Activated gamma-delta T cell treated with Interleukin-2 at 50 U/mL for 16 hours (primary cell): ENCODE results near the gene FRY.

ENCODE experiments used
- DNase-seq: peaks from one replicate; pipeline ENCODE4 v3.0.0-alpha.2; 2020

Gene FRY

DNA sequence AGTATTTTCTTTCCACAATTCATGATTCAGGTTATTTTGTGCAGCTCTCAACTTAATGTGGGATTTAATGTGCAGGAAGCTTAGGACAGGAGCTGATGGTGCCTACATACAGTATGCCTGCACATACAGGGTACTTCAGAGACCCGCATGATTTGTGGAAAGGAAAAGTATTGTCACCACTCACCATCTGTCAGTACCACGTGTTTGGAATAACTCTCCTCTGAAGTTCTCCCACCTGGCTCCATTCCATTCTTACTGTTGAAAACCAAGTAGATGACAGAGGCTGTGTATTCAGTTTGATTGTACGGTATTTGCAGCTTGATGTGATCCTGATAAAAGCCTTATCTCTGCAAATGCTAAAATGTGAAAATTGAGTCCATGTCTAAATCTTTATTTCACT is 197.9 kb downstream of the FRY start:
- DNase-seq, result no peak

DNA sequence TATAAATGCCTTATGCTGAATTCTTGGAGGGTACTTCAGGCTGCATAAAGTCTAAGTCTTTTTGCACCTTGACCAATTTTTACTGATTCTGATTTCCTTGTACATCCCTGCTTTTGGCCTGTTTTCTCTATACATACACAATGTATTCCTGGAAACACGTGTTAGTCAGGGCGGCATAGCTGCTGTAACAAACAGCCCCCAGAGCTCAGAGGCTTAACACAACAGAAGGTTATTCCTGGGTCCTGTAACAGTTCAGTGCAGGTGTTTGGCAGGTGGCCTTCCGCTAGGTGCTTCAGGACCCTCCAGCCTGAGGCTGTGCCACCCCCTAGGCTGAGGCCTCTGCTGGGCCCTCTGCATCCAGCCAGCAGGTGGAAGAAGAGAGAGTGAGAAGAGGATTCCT is 200.7 kb downstream of the FRY start:
- no peak for DNase-seq

DNA sequence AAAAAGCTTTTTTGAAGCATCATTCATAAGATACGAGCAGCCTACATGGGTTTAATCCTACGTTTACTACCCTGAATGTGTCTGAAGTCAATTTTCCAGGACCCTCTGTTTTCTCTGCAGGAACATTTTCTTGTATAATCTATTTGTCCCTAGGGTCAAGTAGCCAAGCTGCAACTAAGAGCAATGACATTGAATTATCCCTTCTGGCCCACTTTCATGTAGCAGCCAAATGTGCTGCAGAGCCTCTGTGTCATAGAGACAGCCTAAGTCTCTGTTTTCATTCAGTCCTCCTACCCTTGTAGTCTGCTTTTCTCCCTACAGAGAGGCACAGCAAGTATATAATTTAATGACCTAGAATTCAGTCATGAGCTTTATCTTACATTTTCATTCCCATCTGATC is 201.5 kb downstream of the FRY start:
- DNase-seq, result no peak

DNA sequence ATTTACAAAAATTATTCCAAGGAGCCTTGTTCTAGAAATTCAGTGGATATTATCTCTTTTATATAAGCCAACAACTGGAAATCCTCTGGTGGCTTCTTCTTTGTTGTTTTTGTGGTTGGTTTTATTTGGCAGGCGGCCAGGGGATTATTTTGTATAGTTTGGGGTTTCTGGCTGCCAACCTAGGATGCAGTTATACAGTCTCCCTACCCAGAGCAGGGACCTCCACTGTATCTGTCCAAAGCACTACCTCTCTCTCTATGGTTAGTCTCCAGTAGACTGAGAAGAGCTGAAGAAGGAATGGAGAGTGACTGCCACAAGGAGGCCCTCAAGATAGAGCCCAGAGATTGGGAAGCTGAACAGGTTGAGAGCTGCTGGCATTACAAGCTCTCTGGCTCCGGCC is 203.3 kb downstream of the FRY start:
- no peak for DNase-seq

DNA sequence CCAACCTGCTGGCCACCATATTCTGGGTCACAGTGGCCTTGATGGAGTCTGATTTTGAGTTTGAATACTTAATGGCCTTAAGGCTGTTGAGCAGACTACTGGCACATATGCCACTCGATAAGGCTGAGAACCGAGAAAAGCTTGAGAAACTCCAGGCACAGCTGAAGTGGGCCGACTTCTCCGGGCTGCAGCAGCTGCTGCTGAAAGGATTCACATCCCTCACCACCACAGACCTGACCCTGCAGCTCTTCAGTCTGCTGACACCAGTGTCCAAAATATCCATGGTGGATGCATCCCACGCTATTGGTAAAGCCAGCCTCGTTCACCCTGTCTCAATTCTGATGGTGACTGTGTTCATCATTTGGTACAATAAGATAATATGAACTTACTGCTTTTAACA is 206.1 kb downstream of the FRY start:
- DNase-seq, result no peak

DNA sequence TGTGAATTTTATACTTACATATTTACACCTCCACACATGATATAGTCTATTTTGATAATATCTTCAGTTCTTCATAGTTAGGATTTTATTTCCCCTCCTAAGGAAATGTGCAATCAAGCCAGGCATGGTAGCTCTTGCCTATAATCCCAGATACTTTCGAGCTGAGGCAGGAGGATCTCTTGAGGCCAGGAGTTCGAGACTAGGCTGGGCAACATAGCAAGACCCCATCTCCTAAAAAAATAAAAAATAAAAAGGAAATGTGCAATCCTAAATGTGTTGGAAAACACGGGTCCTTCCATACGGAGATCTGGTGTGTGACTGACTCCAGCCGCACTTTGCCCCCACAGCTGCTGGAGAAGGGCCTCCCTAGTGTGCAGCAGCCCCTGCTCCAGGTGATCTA is 212.1 kb downstream of the FRY start:
- no peak for DNase-seq

DNA sequence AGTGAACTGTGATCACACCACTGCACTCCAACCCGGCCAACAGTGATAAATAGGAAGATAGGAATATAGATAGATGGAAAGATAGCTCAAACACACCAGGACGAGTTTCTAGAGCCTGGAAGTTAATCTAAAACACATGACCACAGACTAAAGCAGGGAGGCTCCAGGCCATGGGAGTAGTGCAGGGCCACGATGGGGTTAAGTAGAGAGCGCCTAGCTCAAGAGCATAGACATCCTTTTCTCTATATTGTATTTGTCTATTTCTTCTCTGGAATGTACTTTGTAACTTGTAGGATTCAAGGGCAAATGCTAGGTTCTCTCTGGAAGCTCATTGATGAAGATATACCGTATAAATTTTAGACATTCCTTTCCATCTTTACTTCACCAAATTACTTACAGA is 214.0 kb downstream of the FRY start:
- DNase-seq, result no peak

DNA sequence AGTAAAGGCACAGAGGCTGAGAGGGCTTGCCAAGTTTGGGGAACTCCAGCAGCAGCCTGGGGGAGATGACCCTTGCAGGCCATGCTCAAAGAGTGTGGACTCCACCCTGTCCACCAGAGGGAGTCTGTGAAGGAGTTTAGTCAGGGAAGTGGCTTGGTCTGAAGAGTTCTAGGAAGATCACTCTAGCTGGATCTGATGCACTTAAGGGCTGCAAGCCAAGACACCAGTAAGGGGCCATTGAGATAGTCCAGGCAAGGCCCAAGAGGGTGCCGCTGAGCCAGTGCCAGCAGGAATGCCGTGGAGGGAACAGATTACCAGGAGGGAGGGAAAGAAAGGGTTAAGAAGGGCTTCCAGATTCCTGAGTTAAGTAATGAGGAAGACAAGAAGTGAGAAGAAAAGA is 214.9 kb downstream of the FRY start:
- peak; percentile 11 for DNase-seq

DNA sequence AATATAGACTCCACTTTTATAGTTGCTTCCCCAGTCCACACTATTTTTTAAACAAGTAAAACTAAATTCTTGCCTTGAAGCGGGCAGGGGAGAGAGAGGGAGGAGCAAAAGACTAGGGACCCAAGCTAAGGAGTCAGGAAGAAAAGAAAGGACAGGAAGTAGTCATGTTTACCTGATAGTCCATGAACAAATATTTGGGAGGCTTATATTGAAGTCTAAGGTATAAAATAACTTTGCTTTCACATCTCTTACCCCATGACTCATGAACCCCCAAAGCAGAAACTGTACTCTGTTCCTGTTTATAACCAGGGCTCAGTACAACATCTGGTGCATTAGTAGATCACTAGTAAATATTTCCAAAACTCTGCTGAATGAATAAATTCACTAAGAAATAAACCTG is 216.3 kb downstream of the FRY start:
- DNase-seq, result no peak

DNA sequence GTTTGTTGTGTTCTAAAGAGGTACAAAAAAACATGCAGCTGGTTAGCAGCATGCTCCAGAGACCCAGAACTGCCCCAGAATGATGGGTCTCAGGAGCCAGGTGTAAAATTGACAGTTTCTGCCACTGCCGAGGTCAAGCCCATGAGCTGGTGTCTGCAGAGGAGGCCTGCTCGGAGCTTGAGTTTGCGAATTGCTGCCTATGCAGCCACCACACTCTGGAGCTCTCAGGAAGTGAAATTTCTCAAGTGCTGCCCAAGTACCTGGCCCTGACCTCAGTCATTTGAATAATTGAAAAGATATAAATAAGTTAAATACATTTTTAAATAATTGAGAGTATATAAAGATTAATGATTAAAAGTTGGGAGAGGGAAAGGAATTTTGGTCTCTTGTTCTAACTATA is 217.2 kb downstream of the FRY start:
- no peak for DNase-seq

DNA sequence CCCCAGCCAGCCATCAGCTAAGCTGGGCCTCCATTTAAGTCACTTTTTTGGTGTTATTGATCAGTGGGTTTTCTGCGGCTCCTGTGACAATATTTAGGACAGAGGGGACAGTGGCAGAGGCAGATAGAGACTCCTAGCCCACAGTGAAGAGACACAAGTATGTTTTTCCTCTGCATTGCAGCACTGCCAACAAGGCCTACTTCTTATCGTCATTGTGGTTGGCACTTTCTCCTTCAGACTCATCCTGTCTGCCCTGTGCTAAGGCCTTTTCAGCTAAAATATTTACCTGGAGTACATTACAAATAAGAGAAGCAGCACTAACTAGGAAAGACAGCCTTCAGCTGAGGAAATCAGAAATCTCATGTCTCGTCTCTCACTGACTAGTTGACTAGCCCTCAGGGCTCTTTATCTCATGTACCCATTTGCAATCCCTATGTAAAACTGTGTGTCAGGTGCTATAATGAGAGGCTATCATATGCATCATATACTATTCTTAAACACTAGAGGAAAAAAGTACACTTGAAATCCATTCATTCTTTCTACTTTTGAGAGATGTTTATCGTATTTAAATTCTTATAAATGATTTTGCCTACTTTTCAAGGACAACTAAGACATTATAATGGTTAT is 221.4 kb downstream of the FRY start:
- DNase-seq, result no peak

DNA sequence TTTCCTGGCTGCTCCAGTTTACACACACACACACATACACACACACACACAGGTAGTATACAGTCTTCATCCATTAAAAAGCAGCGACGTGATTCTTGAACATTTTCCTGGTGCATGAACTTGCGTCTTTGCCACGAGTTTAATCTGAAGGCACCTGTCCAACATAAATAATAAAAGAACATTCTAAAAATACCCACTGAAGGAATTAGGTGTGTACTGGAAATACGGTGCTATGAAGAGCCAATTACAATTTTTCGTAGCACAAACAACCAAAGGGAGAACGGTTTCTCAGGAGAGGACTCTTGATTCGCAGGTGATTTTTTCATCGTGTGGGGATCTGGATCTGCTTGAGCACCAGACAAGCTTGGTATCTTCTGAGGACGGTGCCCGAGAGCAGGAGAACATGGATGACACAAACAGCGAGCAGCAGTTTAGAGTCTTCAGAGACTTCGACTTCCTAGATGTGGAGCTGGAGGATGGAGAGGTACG is 222.4 kb downstream of the FRY start:
- no peak for DNase-seq

DNA sequence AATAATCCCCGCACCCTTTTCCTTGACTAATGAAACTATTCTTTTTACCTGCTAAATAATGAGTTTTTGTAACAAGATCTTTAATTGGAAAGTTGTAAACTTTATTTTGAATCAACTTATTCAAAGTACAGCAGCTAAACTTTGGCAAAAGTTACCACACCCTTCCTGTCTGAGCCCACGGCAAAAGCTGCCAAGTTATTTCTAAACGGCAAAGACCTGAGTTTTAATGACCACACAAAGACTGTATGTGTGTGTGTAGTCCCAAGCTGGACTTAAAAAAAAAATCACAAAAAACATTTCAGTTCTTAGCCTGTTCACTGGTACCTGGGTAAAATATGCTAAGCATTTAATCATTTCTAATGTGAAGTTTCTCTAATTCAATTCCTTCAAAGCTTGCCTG is 222.8 kb downstream of the FRY start:
- no peak for DNase-seq

DNA sequence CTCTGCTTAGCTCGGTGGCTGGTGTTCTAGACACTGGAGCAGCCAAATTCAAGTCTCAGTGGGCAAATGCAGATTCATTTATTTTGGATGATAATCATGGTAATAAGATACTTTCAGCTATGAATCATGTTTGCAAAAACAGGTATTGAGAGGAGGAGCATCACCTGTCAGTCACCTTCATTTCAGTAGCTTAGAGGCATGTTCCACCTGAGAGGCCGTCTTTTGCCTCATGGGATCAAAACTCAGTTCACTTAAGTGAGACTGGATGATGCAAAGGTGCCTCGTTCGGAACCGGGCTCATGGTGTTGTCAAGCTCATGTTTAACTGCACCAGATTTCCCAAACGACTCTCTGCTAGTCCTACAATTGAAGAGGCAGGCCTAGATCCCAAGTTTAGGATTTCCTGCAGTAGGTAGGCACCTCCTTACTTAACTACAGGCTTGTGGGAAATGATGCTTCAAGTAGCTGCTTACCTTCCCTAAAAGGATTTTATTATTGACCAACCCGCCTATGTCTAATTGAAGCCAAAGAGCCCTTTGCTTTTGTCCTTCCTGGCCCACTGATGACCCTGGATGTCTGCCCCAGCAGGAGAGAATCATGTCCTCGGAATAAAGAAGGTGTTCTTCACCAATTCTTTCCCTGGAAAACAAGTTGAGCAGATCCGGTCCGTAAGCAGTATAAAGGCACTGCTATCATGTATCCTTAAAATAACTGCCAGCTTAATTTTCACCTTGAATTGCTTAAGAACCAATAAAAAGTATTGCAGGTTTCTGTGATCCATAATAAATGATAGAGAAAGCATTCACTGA is 223.5 kb downstream of the FRY start:
- no peak for DNase-seq

DNA sequence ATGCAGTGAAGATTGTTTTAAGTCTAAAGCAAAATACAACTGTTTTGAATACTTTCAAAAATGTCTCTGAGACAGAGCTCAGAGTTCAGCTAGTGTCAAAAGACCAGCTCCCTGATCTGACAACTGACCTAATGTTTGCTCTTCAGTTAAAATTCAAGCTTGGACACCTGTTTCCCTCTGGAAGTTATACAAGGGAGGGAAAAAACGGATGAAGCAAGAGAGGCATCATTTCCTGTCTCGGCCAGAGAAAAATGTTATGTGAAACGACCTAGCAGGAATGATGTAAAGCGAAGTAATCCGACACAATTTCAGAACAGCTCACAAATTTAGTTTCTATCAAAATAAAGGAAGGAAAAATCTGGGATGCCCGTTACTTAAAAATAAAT is 224.1 kb downstream of the FRY start:
- no peak for DNase-seq

DNA sequence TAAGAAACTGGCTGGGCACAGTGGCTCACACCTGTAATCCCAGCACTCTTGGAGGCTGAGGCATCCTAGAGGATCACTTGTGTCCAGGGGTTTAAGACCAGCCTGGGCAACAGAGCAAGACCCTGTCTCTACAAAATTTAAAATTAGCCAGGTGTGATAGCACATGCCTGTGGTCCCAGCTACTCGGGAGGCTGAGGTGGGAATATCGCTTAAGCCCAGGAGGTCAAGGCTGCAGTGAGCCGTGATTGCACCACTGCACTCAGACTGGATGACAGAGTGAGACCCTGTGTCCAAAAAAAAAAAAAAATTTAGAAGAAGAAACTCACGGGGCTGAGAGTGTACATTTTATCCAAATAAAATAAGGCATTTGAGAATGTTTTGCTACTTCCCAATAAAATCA is 224.7 kb downstream of the FRY start:
- no peak for DNase-seq

DNA sequence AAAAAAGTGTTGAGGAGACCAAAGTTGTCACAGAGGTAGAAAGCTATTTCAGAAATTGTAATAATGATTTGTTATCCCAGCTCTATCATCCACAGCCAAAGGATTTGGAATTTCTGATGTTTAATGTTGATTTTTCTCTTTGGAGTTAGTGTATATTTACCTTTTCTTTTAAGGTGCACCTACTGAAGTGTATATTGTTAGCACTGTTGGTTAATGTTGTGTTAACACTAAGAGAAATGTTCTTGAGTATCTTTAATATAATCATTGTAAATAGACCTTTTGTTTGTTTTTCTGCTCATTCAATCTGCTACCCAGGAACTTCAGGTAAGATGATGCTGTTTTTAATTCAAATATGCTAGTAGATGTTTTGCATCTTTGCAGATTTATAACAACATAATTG is 226.1 kb downstream of the FRY start:
- DNase-seq, result no peak

DNA sequence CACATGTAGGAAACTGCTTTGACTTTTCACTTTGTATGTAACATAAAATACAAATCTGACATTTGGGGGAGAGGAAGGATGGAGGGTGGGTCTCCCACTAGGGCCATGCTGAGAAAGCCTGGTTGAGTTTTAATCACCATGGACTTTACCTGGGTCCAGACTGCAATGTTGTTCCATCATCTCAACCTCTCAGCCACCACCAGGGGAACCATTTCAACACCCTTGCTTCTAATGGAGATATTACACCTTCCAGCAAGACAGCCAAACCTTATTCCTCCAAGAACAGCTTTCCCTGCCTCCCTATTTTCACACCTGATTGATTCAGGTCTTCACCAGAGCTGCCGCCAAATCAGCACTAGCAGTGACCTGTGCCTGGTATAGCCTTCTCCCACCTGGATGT is 227.5 kb downstream of the FRY start:
- DNase-seq, result no peak

DNA sequence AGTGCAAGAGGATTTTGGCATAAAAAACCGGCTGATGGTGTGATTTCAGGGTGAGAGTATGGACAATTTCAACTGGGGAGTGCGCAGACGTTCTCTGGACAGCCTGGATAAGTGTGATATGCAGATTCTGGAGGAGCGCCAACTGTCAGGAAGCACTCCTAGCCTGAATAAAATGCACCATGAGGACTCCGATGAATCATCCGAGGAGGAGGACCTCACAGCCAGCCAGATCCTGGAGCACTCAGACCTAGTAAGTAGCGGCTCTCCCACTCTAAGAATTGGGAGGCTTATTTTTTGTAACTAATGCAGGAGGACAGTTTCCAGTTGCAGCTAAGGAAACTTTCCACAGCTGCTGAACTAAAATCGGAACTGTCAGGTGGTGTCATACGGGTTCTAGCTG is 230.0 kb downstream of the FRY start:
- no peak for DNase-seq

DNA sequence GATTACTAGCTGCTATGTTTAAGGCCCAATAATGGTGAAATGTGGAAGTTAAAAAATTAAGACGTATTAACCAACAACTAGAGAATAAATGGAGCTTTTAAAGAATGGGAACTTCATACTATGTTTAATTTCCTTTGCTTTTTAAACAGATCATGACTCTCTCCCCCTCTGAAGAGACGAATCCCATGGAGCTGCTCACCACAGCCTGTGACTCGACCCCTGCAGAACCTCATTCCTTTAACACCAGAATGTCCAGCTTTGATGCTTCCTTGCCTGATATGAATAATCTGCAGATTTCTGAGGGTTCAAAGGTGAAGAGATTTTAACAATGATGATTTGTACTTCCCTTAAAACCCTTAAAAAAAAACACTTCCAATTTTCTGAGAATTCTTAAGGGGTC is 230.6 kb downstream of the FRY start:
- DNase-seq, result no peak

DNA sequence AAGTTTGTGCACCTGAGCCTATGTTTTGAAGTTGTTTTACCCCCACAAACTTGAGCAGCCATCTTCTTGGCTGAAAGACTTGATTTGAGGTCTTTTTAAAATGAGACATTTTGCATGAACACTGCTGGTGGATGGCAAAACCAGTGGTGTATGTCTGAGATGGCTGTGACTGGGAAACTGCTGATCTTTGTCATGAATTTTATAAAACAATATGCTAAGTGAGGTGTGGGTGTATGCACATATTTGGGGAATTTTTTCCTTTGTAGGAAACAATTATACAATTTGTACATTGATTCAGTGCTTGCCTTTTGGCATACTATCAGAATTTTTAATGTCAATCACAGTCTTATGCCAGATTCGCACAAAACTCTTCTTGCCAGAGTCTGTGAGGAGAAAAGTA is 231.0 kb downstream of the FRY start:
- DNase-seq, result no peak

DNA sequence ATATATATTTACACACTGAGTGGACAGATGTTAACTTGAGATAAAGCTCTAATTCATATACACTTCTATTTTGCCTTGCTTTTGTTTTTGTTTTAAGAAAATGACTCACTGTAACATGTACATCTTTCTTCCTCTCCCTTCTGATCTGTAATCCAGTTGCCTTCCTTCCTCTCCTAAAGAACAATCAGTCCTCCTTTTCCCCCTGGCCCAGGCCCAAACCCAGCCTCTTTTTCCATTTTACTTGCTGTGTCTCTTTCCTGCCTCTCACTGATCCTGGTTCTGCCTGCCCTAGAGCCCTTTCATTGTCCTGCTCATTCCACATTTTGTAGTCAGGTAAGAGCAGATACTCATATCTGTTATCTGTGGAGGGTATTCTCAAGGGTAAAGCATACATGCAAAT is 232.8 kb downstream of the FRY start:
- no peak for DNase-seq

DNA sequence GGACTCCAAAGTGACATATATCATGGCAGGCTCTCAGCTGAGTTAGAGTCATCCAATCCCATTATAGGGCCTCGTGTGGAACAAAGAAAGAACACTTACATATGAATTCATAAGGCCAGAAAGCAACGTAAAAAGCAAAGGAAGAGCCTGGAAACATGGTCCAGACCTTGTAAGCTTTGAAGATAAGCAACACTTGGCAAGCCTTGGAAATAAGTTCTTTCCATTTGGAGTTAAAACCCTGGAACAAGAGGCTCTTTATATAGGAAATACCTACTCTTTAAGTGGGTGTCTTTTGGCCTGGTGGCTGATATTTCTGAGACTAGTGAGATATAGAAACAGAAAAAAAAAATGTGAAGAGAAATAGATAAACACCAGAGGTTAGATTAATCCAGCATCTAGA is 234.2 kb downstream of the FRY start:
- DNase-seq, result no peak

DNA sequence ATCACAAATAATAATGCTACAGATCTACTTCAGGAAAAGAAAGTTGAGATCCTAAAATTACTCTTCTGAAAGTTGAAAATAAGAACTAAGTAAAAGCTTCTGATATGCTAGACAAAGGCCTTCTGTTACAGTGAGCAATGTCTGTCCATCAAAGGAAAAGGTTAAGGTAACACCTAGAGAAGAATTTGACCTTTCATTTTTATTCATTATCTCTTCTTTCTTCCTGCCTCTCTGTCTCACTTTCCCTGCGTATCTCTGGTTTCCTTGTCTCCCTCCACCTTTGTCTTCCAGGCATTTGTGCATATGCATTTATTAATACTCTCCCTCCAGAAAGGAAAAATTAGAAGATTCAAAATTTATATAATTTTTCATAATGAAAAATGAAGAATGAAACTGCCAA is 234.6 kb downstream of the FRY start:
- no peak for DNase-seq

DNA sequence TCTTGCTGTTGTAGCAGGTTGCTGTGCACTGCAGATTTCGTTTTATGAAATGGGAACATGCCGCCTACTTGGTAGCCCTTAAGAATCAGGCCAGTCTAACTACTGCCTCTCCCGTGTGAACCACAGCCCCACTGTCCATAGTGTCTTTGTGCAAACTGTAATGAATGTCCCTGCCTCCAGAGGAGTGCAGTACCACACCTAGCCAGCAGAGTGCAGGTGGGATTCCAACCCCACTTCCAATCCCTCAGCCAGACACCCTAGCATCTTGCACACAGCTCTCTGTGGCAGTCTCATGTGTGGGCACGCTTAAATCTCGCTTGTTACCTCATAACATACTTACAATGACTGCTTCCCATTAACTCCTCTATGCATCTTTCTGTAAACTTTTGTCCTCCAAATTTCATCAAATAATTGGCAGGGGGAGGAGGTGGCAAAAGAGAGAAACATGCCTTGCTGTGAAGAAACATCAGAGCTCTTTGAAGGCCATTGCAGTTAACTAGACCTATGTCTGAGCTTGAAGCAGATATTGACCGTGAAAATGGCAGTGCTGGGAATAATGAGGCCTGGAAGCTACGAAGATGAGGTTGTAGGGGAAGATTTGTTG is 236.4 kb downstream of the FRY start:
- DNase-seq, result peak; percentile 40
